Esophagus squamous epithelium (tissue), 5 donors: Measurements from ENCODE around the gene GZMB. TPM values are rescaled to one million over a fixed set of nuclear protein-coding genes. Genes with fewer than 3 reads are reported as not detected.
A peak's percentile ranks its signal among the peaks of the same experiment; 100 is the strongest.

Source experiments
- DNase-seq: peaks from one replicate; lab custom pipeline; 2025; lab: John Stamatoyannopoulos, UW
- H3K27ac ChIP-seq, 4 donors: fragments of 200-600 bp; sonication (generic); one replicate each; pipeline ENCODE4 v1.5.1; 2016 to 2019; ENCODE audit warnings: mild to moderate bottlenecking in 1 of 4
- H3K27me3 ChIP-seq, 4 donors: fragments of 200-600 bp; sonication (generic); 1 replicate in 3 of 4; 2 replicates in 1 of 4; pipeline versions ENCODE4 v1.5.1 to v1.6.0; 2017 to 2021; ENCODE audit warnings: antibody characterized with exemption in 1 of 4
- H3K36me3 ChIP-seq, 3 donors: fragments of 200-600 bp; sonication (generic); one replicate each; pipeline ENCODE4 v1.5.1; 2016 to 2019
- H3K4me1 ChIP-seq, 3 donors: fragments of 200-600 bp; sonication (generic); one replicate each; pipeline ENCODE4 v1.5.1; 2017 to 2019
- H3K4me3 ChIP-seq, 4 donors: fragments of 200-600 bp; sonication (generic); 1 replicate in 3 of 4; 2 replicates in 1 of 4; pipeline ENCODE4 v1.5.1; 2016 to 2019; ENCODE audit warnings: mild to moderate bottlenecking in 2 of 4, moderate library complexity in 1 of 4
- H3K9me3 ChIP-seq, 3 donors: fragments of 200-600 bp; sonication (generic); one replicate each; pipeline ENCODE4 v1.5.1; 2016 to 2019
- CTCF ChIP-seq, 6 experiments: fragments of 450-650 bp in 4 of 6; fragments of 200-600 bp in 2 of 6; sonication (generic) in 2 of 6; IDR thresholded peaks; one replicate each; pipeline ENCODE4 v1.5.1; 2016 to 2019; ENCODE audit warnings: antibody characterized with exemption in 6 of 6, mild to moderate bottlenecking in 4 of 6, moderate library complexity in 4 of 6
- POLR2A ChIP-seq, 4 donors: fragments of 450-650 bp; IDR thresholded peaks; one replicate each; pipeline ENCODE4 v1.6.1; 2017; ENCODE audit warnings: antibody characterized with exemption in 4 of 4, mild to moderate bottlenecking in 4 of 4, moderate library complexity in 3 of 4
- WGBS, 2 donors: methylation state at CpG; one replicate each; pipeline ENCODE4 v1.1.5; 2018; 5-methylcytosine and 5-hydroxymethylcytosine counted together
- intact Hi-C: fragments of 100-400 bp; cut with DNase I; formaldehyde crosslinking; loops from one replicate; pipeline ENCODE4 v1.15.0; 2022
- total RNA-seq, 4 donors: library from RNA; depleted of rRNA; stranded (reverse); fragments of >200 nt; gene quantifications; one replicate each; pipeline ENCODE4 v1.1.0, GENCODE V29; 2016
- donor health status: DM: yes; HTN: yes; CAD: no.

GZMB gene
- total RNA-seq, 4 donors from 2014 or later, result 0.99 to 8.5 (median 6.1) TPM

GRCh38 chr14:24632761-24633160 is 1.2 kb downstream of the GZMB start:
- Histone ChIP-seq H3K27me3 (peaks cover 0 to 12% (median 0%) of the 10 kb centered on the region in 4 donors), H3K4me1 (peaks cover 0 to 14% (median 5%) of the 10 kb centered on the region in 3 donors), H3K36me3 (no peaks in the 10 kb centered on the region), H3K9me3 (no peaks in the 10 kb centered on the region), H3K27ac (peak overlapping the region in 1 of 4 donors; percentile 44), H3K4me3 (no peak overlapping the region)
- no peak for DNase-seq
- TF ChIP-seq POLR2A (IDR thresholded peaks at IDR 0.05) (no peak), CTCF (IDR thresholded peaks at IDR 0.05) (no peak)
- 40 to 62% methylated on average over 3 to 6 of the region's 6 CpGs for WGBS, 2 donors
- intact Hi-C loops, result no loop called here

GRCh38 chr14:24632336-24632735 is 1.7 kb downstream of the GZMB start:
- H3K36me3 ChIP-seq, result no peaks in the 10 kb centered on the region
- peaks cover 0 to 12% (median 0%) of the 10 kb centered on the region in 4 donors for H3K27me3 ChIP-seq
- H3K4me3 ChIP-seq, result peak overlapping the region in 1 of 4 donors; percentile 10
- TF ChIP-seq CTCF (IDR thresholded peaks at IDR 0.05) (no peak), POLR2A (IDR thresholded peaks at IDR 0.05) (no peak)
- H3K27ac ChIP-seq, result peak overlapping the region in 1 of 4 donors; percentile 44
- H3K9me3 ChIP-seq, result no peaks in the 10 kb centered on the region
- H3K4me1 ChIP-seq, result peaks cover 0 to 14% (median 5%) of the 10 kb centered on the region in 3 donors
- 64 to 83% methylated on average over 4 of the region's 4 CpGs for WGBS, 2 donors
- DNase-seq, result no peak
- intact Hi-C loops, result no loop called here

GRCh38 chr14:24631749-24632335 is 2.1 kb downstream of the GZMB start:
- Histone ChIP-seq H3K36me3 (no peaks in the 10 kb centered on the region), H3K27me3 (peaks cover 0 to 12% (median 0%) of the 10 kb centered on the region in 4 donors), H3K4me3 (peak overlapping the region in 1 of 4 donors; percentile 10), H3K4me1 (peaks cover 0 to 14% (median 5%) of the 10 kb centered on the region in 3 donors), H3K27ac (no peak overlapping the region), H3K9me3 (no peaks in the 10 kb centered on the region)
- WGBS, 2 donors, result 91% methylated on average over 6 to 10 of the region's 11 CpGs
- intact Hi-C loops, result no loop called here
- no peak for TF ChIP-seq POLR2A (IDR thresholded peaks at IDR 0.05)
- no peak for TF ChIP-seq CTCF (IDR thresholded peaks at IDR 0.05)
- no peak for DNase-seq

- TF ChIP-seq CTCF (IDR thresholded peaks at IDR 0.05) (no peak), POLR2A (IDR thresholded peaks at IDR 0.05) (no peak)
- peaks cover 0 to 14% (median 5%) of the 10 kb centered on the region in 3 donors for H3K4me1 ChIP-seq
- peak overlapping the region in 1 of 4 donors; percentile 10 for H3K4me3 ChIP-seq
- no peaks in the 10 kb centered on the region for H3K9me3 ChIP-seq
- intact Hi-C loops, result no loop called here
- no peaks in the 10 kb centered on the region for H3K36me3 ChIP-seq
- WGBS, 2 donors, result 43 to 44% methylated on average over 6 of the region's 10 CpGs
- no peak overlapping the region for H3K27ac ChIP-seq
- H3K27me3 ChIP-seq, result peaks cover 0 to 12% (median 0%) of the 10 kb centered on the region in 4 donors
- no peak for DNase-seq
Measured at GRCh38 chr14:24630872-24631477, 3.0 kb downstream of the GZMB start.
